ENCODE results near the gene HACL1. TPM values are rescaled to one million over a fixed set of nuclear protein-coding genes. Genes with fewer than 3 reads are reported as not detected.

HACL1 gene
- total and polyA plus RNA-seq, 11 donors = 7.2 to 21.5 (median 12.6) TPM

- TF ChIP-seq POLR2A (IDR thresholded peaks at IDR 0.05) = no peak
- TF ChIP-seq CTCF (IDR thresholded peaks at IDR 0.05) = no peak
- H3K27me3 ChIP-seq = no peaks in the 10 kb centered on the region
- intact Hi-C loops (cut with DNase I) = no loop called here
- no peaks in the 10 kb centered on the region for H3K9me3 ChIP-seq
- no peak overlapping the region for H3K27ac ChIP-seq
- 78 to 92% (median 85%) methylated on average over 6 of the region's 6 CpGs for WGBS, 4 donors
- H3K4me1 ChIP-seq = no peaks in the 10 kb centered on the region
- peaks cover 0 to 100% (median 91%) of the 10 kb centered on the region in 9 donors for H3K36me3 ChIP-seq
- no peak overlapping the region for H3K4me3 ChIP-seq
- DNase-seq (no peak), ATAC-seq (no peak)
These were observed 16.1 kb downstream of the HACL1 start for GRCh38 chr3:15585111-15585845.

GRCh38 chr3:15581471-15582394, 19.6 kb downstream of the HACL1 start:
- ATAC-seq (no peak), DNase-seq (no peak)
- Histone ChIP-seq H3K9me3 (no peaks in the 10 kb centered on the region), H3K27me3 (no peaks in the 10 kb centered on the region), H3K4me3 (no peak overlapping the region), H3K36me3 (peaks cover 0 to 96% (median 78%) of the 10 kb centered on the region in 9 donors), H3K4me1 (peaks cover 0 to 5% (median 0%) of the 10 kb centered on the region in 12 donors), H3K27ac (no peak overlapping the region)
- intact Hi-C loops (cut with DNase I) = no loop called here
- TF ChIP-seq CTCF (IDR thresholded peaks at IDR 0.05) (no peak), POLR2A (IDR thresholded peaks at IDR 0.05) (no peak)
- 97 to 99% (median 98%) methylated on average over 3 of the region's 3 CpGs for WGBS, 4 donors

- peaks cover 0 to 10% (median 0%) of the 10 kb centered on the region in 12 donors for H3K4me1 ChIP-seq
- 69 to 82% (median 72%) methylated on average over 2 of the region's 2 CpGs for WGBS, 4 donors
- no peaks in the 10 kb centered on the region for H3K9me3 ChIP-seq
- no peak for ATAC-seq
- H3K27me3 ChIP-seq = no peaks in the 10 kb centered on the region
- DNase-seq = no peak
- H3K36me3 ChIP-seq = peaks cover 0 to 86% (median 63%) of the 10 kb centered on the region in 9 donors
- no peak overlapping the region for H3K4me3 ChIP-seq
- no peak for TF ChIP-seq CTCF (IDR thresholded peaks at IDR 0.05)
- no peak for TF ChIP-seq POLR2A (IDR thresholded peaks at IDR 0.05)
- intact Hi-C loops (cut with DNase I) = loop anchor here in 1 of 10 donors (10.0 kb wide), 1 partner anchor 344 kb away; no protein-coding TSS in a partner anchor
- H3K27ac ChIP-seq = no peak overlapping the region
These were observed 22.3 kb downstream of the HACL1 start for GRCh38 chr3:15579051-15579450.
